LNCaP clone FGC (cell line): ENCODE results near the gene SEMA5B.

Experiments
- DNase-seq: peaks from one replicate; pipeline ENCODE4 v3.0.0-alpha.2; 2011; ENCODE audit warnings: low read depth
- H3K4me3 ChIP-seq: 2 replicates; pipeline ENCODE4 v1.5.1; 2011; ENCODE audit warnings: mild to moderate bottlenecking, low read depth, low read length, control low read depth
- TF ChIP-seq, protein P1 (sequence below): IDR thresholded peaks from 2 replicates; pipeline ENCODE4 v1.5.1; 2012; ENCODE audit warnings: mild to moderate bottlenecking; ENCODE audit not compliant: control insufficient read depth, insufficient read depth; ENCODE audit errors: extremely low read depth

The SEMA5B gene

DNA sequence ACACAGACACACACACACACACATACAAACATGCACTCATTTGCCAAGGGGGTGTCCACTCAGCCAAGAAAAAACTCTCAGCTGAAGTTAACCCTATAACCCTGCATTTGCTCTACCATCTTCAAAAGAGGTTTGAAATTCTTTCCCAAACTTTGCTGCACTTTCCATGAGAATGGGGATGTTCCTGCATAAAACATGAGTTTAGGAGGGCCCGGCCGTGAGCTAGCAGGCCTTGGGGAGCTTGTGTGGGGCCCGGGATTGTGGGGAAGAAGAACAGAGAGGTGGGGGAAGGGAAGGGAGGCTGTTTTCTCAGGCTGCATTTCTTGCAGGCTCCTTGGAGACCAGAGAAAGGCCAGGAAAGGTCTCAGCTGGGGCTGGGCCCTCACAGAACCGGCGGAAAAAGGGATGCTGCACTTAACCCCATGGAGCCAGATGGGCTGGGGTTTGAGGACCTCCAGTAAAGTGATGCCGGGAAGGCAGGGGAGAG is 40.8 kb downstream of the SEMA5B start:
- TF ChIP-seq, protein P1, sequence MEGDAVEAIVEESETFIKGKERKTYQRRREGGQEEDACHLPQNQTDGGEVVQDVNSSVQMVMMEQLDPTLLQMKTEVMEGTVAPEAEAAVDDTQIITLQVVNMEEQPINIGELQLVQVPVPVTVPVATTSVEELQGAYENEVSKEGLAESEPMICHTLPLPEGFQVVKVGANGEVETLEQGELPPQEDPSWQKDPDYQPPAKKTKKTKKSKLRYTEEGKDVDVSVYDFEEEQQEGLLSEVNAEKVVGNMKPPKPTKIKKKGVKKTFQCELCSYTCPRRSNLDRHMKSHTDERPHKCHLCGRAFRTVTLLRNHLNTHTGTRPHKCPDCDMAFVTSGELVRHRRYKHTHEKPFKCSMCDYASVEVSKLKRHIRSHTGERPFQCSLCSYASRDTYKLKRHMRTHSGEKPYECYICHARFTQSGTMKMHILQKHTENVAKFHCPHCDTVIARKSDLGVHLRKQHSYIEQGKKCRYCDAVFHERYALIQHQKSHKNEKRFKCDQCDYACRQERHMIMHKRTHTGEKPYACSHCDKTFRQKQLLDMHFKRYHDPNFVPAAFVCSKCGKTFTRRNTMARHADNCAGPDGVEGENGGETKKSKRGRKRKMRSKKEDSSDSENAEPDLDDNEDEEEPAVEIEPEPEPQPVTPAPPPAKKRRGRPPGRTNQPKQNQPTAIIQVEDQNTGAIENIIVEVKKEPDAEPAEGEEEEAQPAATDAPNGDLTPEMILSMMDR: no peak
- DNase-seq: no peak
- H3K4me3 ChIP-seq: no peak overlapping the region

DNA sequence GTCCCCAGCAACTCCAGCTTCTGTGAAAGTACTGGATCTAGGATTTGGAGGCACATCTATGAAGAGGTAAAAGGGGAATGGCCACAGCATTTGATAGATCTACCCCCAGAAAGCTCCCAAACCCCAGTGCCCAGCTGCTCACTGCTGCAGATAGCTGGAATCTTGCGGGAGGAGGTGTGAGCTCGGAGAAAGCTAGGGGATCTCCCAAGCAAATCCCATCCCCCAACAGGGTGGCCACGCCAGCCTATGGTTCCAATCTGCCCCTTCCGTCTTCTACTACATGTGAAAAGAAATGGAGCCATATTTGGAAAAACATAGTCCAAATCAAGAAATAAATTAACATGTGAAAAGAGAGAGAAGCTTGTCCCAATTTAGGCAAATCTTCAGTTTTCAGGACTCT is 42.0 kb downstream of the SEMA5B start:
- TF ChIP-seq, protein P1: no peak
- H3K4me3 ChIP-seq: no peak overlapping the region
- no peak for DNase-seq

DNA sequence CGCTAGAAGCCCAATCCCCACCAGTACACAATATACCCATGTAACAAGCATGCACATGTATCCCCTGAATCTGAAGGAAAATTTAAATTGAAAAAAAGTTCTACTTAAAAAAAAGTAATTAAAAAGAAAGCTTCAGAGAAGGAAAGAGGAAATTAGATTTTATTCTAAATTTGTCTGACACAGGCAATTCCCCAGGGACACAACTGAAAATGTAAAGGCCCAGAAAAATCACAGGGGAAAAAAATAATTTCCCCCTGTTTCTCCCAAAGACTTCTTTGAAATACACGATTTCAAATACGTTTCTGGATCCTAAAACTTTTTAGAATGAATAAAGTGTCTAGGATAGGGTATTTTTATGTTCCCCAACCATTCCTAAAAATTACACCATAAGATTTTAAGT is 42.9 kb downstream of the SEMA5B start:
- no peak for DNase-seq
- TF ChIP-seq, protein P1: no peak
- no peak overlapping the region for H3K4me3 ChIP-seq

DNA sequence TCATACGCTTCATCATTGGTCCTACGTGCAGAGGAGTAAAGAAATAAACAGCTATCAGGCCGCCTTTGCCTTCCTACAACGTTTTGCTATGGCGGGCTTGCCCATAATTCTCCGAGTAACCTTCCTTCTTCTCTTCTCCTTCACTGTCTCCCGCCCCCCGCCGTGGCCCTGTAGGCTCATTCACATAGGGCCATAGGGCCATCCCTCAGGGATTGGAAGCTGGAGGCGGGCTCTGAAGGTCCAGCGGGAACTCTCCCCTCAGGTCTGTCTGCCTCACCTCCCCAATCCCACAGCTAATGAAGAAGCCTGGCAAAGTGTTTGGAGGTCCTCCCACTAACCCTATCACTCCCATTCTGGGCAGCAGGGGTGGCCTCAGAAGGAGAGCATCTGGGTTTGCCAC is 43.6 kb downstream of the SEMA5B start:
- no peak overlapping the region for H3K4me3 ChIP-seq
- TF ChIP-seq, protein P1: no peak
- no peak for DNase-seq

DNA sequence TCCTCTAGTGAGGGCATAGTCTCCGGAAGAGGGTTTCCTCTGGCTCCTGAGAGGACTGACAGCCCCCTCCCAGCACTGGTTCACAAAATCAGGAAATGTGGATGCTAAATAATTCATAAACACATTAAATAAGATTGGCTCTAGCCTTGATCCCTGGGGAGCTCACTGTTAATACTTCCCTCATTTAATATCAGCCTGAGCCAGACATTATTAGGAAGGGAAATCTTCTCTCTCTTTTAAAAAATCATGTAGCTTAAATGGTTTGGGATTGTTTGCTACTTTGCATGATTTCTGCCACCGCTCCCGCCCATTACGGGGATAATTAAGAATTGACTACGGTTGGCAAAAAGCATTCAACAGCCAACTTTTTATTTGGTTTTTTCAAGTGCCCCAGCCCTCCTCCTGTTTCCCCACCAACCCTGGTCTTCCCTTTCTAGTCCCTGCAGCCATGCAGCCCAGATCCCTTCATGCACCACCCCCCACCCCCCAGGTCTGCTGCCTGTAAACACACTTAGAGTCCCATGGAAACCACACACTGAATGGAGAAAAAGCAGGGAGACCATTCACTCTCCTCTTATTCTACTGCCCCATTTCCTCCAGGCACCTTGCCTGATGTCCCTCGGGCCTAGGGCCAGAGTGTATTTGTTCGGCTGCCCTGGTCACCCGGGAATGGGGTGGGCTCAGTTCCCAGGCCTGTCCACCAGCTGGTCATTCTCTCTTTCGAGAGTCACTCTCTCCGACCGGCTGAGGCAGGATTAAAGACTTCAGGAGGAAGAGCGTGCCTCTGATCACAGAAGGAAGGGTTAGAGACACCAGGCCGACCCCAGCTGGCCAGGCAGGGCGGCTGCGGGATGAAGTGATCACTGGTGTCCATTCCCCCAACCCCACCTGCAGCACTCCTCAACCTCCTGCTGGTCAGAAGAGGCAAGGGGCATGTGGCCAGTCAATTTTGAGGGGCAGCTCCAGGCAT is 45.1 kb downstream of the SEMA5B start:
- no peak overlapping the region for H3K4me3 ChIP-seq
- TF ChIP-seq, protein P1: no peak
- DNase-seq: no peak

DNA sequence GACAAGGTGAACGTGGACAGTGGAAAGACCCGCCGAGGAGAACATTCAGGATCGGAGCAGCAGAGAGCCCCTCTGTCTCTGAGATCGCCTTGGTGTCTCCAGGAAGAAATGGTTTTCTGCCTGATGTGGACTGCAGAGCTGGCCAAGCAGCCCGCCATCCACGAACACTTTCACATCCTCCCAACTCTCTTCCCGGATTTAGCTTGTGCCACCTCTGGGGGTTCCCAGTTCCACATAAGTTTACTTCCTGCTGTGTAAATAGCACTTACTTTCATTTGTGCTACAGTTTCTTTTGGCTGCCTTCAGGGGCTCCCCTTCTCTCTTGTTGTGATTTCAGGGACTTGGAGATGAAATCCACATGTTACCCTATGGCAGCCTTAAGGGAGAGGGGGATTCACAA is 48.4 kb downstream of the SEMA5B start:
- TF ChIP-seq, protein P1: no peak
- H3K4me3 ChIP-seq: no peak overlapping the region
- no peak for DNase-seq
